Amygdala (tissue), 56 donors: Measurements from ENCODE around the gene STAM.

Source experiments
- DNase-seq, 56 donors: peaks; one replicate each; lab custom pipeline; 2025; lab: John Stamatoyannopoulos, UW

Gene STAM

GRCh38 chr10:17645621-17646345, 1.8 kb downstream of the STAM start:
- DNase-seq = no peak

DNA sequence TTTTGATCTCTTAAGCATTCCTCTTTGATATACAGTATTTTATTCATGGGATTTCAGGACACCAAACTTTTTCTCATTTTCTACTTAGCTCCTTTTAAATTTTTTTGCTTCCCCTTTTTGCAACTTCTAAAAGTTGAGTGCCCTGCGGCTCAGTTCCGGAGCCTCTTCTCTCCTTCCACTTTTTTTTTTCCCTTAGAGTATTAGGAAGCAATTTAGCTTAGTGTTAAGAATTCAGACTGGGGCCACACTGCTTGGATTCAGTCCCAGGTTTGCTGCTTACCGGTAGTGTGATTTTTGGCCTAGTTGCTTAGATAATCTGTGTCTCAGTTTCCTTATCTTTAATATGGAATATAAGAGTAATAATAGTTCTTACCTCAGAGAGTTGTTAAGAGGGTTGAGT, 3.4 kb downstream of the STAM start:
- DNase-seq = peak in 1 of 56 donors; percentile 1

DNA sequence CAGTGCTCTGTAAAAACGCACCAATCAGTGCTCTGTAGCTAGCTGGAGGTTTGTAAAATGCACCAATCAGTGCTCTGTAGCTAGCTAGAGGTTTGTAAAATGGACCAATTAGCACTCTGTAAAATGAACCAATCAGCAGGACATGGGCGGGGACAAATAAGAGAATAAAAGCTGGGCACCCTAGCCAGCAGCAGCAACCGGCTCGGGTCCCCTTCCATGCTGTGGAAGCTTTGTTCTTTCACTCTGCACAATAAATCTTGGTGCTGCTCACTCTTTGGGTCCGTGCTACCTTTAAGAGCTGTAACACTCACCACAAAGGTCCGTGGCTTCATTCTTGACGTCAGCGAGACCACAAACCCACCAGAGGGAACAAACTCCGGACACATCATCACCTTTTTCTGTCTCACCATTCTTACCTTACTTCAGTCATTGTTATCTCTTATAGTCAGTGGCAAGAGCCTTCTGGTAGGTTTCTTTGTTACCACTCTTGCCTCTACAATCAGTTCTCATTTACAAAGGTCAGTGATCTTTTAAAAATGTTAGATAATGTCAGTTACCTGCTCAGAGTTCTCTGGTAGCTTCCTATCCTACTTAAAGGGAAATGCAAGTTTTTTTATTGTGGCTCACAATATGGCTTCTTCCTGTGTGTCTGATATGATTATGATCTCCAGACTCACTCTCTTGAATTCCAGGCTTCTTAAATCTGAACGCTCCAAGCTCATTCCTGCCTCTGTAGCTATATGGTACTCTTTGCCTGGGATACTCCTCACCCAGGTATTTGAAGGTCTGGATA, 4.5 kb downstream of the STAM start:
- DNase-seq = no peak

DNA sequence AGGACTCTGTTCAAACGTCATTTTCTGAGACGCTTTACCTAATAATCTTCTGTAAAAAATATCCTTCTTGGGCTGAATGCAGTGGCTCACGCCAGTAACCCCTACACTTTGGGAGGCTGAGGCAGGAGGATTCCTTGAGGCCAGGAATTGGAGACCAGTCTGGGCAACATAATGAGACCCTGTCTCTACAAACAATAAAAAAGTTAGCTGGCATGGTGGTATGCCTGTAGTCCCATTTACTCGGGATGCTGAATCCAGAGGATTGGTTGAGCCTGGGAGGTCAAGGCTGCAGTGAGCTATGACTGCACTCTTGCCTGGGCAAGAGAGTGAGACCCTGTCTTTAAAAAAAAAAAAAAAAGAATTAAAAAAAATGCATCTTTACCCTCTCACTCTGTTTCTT, 5.1 kb downstream of the STAM start:
- no peak for DNase-seq

- DNase-seq = no peak
Observed at GRCh38 chr10:17649836-17650235, 5.9 kb downstream of the STAM start.

DNA sequence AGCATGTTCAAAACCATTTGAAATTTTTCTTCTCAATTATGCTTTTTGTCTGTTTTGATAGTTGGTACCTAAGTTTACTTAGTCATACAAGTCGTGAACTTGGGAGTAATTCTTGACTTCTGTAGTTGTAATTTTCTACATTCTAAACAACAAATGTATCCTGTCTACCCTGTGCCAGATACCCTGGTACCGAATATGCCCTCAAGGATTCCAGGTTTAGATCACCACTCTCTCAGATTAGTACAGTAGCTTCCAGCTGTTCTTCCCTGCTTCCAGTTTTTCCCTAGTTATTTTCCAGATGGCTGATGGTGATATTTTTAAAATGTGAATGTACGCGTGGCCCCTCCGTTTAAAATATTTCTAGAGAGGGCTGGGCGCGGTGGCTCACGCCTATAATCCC, 6.5 kb downstream of the STAM start:
- DNase-seq = no peak

- DNase-seq = no peak
Observed at GRCh38 chr10:17651896-17652295, 7.9 kb downstream of the STAM start.

- DNase-seq = no peak
Observed at GRCh38 chr10:17652585-17652984, 8.6 kb downstream of the STAM start.

DNA sequence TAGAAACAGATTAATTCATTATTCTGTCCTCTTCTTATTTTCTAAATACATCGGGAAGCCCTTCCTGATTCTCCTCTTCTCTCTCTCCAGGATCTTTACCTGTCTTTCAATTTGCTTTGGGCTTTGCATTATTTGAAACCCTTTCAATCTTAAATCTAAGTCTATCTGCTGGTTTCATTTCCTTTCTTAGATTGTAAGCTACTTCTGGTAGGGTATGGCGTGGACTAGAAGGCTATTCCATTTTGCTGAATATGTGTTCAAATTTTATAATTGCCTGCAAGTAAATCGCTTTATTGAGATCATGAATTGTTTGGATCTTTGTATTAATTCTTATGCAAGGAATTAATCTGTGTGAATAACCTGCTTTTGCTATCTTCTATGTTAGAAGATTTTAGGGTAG, 11.1 kb downstream of the STAM start:
- no peak for DNase-seq

DNA sequence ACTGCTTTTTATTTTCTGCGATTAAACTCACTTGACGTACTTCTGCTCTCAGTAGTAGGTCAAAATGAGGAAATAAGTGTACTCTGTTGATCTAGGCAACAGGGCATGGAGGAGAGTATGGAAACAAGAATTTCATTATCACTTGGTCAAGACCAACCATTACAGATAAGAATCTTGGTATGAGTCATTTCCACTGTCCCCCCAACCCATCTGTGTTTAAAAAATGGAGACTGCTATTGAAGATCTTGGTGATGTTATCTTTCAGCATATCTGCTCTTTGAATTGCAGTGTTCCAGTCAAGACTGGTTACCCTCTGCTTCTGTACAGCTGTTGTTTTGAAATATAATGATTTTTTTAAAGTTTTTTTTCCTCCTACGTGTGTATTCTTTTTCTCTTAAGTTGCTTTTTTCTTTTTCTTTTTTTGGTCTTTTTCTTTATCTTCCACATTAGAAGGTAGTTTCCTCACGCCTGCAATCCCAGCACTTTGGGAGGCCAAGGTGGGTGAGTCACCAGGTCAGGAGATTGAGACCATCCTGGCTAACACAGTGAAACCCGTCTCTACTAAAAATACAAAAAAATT, 11.7 kb downstream of the STAM start:
- DNase-seq = no peak

- DNase-seq = no peak
Observed at GRCh38 chr10:17657103-17657500, 13.2 kb downstream of the STAM start.

DNA sequence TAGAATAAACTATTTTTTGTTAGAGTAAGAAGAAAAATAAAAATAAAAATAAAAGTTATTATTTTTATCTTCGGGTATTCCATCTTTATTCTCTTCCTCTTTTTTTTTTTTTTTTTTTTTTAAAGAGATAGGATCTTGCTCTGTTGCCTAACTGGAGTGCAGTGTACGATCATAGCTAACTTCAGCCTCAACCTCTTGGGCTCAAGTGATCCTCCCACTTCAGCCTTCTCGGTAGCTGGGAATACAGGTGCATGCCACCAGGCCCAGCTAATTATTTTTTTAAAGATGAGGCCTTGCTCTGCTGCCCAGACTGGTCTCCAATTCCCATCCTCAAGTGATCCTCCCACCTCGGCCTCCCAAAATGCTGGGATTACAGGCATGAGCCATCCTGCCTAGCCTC, 15.4 kb downstream of the STAM start:
- DNase-seq = no peak

DNA sequence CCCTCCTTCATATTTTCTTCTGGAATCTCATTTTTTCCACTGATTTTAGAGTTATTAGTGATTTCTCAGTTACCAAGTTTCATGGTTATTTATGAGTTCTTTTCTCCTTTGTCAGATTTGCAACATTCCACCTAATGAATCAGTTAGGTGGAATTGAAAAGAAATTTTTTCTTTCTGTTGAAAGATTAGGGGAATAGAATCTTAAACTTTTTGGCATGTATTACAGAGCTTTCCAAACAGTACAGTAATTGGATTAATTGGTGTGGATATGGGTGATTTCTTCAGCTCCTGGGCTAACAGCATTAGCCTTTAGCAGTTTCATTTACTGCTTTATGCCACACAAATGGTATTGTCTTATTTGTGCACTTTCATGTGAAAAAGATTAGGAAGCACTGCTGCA, 17.0 kb downstream of the STAM start:
- DNase-seq = no peak

- DNase-seq = no peak
Observed at GRCh38 chr10:17661510-17661909, 17.6 kb downstream of the STAM start.

- DNase-seq = no peak
Observed at GRCh38 chr10:17662193-17663138, 18.5 kb downstream of the STAM start.

- DNase-seq = no peak
Observed at GRCh38 chr10:17663450-17663849, 19.5 kb downstream of the STAM start.

DNA sequence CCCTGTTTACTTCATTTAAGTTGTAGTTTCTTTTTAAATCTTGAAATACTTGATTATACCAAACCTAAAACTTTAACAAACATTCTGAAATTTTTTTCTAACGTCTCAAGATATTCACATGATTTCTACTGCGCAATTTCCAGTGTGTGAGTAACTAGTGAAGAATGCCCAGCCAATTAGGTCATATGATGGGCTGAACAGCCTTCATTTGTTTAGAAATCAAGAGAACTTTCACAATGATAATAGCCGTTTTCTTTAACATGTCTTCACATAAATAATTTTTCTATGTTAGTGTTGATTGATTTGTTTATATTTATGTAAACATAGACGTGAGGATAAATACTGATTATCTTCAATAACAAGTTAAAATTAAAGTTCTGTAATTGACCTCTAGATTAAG, 21.8 kb downstream of the STAM start:
- DNase-seq = peak in 3 of 56 donors; percentile 6 to 23 (median 19)

DNA sequence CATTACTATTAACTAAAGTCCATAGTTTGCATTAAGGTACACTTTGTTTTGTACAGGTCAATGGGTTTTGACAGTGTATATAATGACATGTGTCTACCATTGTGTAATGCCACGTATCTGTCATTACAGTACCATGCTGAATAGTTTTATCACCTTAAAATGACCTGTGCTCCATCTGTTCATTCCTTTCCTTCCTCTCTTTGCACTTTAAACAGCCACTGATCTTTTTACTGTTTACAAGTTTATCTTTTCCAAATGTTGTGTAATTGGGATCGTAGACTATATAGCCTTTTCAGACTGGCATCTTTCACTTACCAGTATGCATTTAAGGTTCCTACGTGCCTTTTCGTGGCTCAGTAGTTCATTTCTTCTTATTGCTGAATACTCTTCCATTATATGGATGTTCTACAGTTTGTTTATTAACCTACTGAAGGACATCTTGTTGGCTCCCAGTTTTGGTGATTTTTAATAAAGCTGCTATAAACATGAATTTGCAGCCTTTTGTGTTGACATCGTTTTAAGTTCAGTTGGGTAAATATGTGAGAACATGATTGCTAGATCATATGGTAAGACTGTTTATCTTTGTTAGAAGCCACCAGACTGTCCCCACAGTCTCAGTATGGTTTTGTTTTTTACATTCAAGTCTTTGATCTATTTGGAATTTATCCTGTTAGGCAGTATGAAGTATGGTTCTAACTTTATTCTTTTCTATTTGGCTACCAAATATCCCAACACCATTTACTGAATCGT, 24.7 kb downstream of the STAM start:
- no peak for DNase-seq

DNA sequence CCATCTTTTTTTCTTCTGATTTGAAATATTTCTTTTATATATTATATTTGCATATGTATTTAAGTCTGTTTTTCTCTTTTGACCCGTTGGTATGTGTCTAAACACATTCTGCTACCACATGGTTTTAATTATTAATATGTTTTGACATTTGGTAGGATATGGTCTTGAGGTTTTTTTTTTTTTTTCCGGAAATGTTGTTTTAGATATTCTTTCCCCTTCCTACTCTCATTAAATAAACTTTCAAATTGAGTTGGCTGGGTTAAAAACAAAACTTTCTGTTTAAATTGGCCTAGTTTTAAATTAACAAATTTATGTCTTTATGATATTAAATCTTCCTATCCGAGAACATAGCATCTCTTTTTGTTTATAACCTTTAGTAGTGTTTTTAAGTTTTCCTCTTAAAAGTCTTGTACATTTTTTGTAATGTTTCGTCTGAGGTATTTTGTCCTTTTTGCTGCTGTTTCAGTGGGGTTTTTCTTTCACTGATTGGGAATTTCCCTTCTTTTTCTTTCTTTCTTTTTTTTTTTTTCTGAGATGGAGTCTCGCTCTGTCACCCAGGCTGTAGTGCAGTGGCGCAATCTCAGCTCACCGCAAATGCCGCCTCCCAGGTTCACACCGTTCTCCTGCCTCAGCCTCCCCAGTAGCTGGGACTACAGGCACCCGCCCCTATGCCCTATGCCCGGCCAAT, 25.4 kb downstream of the STAM start:
- no peak for DNase-seq
